ENCODE data around the gene TRPM2. TPM values are rescaled to one million over a fixed set of nuclear protein-coding genes. Genes with fewer than 3 reads are reported as not detected.

The TRPM2 gene
- total RNA-seq, 1 experiment from 2014 or later: 28.1 TPM

DNA sequence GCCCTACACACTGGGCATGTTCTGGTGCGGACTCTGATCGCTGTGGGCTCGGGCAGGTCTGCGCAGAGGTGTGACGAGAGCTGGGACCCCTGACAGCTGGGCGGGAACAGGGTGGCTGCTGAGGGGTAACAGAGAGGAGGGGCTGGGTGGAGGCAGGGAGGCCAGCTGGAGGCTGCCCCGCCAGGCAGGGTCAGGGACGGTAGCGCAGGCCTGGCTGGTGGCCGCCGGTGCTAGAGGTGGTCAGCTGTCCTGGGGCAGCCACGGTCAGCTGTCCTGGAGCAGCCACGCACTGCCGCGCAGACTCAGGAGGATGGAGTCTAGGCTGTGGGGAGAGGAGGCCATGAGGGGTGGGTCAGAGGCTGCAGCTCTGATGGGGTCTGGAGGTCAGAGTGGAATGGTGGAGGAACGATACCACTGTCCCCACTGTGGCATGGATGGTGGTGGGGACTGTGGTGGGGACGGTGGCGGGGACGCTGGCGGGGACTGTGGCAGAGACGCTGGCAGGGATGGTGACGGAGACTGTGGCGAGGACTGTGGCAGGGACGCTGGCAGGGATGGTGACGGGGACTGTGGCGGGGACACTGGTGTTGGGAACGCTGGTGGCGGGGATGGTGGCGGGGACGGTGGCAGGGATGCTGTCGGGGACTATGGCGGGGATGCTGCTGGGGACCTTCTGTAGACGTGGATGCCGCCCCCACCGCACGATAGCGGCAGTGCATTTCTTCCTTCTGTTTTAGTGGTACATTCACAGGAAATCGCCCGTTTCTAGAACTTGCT lies 80.6 kb downstream of the TRPM2 start (continued):
- TF ChIP-seq SIN3A (IDR thresholded peaks at IDR 0.05; ENCODE audit: low read depth) (no peak), POLR2AphosphoS5 (IDR thresholded peaks at IDR 0.05; ENCODE audit: low read depth, low read length) (no peak), SP1 (IDR thresholded peaks at IDR 0.05; ENCODE audit: low read depth) (no peak), ZFX (IDR thresholded peaks at IDR 0.05) (no peak)
- TF ChIP-seq, protein P1, sequence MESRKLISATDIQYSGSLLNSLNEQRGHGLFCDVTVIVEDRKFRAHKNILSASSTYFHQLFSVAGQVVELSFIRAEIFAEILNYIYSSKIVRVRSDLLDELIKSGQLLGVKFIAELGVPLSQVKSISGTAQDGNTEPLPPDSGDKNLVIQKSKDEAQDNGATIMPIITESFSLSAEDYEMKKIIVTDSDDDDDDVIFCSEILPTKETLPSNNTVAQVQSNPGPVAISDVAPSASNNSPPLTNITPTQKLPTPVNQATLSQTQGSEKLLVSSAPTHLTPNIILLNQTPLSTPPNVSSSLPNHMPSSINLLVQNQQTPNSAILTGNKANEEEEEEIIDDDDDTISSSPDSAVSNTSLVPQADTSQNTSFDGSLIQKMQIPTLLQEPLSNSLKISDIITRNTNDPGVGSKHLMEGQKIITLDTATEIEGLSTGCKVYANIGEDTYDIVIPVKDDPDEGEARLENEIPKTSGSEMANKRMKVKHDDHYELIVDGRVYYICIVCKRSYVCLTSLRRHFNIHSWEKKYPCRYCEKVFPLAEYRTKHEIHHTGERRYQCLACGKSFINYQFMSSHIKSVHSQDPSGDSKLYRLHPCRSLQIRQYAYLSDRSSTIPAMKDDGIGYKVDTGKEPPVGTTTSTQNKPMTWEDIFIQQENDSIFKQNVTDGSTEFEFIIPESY (IDR thresholded peaks at IDR 0.05; ENCODE audit: extremely low read depth, insufficient replicate concordance, low read length): no peak

DNA sequence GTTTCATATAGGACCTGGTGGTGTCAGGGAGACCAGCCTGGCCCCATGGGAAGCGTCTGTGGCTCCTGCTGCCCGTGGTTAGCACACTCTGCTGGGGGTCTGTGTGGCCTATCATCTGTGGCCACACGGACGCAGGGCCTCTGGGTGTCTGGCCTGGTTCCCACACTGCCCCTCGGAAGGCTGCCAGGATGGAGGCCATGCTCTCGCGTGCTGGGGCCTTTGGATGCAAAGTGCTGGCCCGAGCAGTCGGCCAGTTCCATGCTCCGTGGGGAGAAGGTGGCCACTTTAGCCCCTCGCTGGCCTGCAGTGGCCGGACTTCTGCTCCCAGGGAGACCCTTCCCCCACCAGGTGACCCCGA lies 81.1 kb downstream of the TRPM2 start:
- CTCF ChIA-PET: no interaction called here
- DNase-seq (ENCODE audit: low read depth, low spot score): no peak
- RAD21 ChIA-PET (ENCODE audit: low non-redundant PET in 1 of 2, low total read pairs in 2 of 2, uncharacterized antibody in 2 of 2, unreplicated experiment in 2 of 2): no interaction called here

More for the DNA sequence above, 81.1 kb downstream of the TRPM2 start:
- no TSS peak for BruUV-seq (replicated peaks)
- Histone ChIP-seq H3K27me3 (ENCODE audit: insufficient read depth, low read length) (no peaks in the 10 kb centered on the region), H3K4me3 (replicated peaks in 1 of 2; ENCODE audit: low read depth in 1 of 2, low read length in 2 of 2) (no peak overlapping the region), H3K9ac (ENCODE audit: low read length) (no peak overlapping the region), H3K4me2 (ENCODE audit: low read length) (no peak overlapping the region), H3K79me2 (ENCODE audit: insufficient read depth, low read length) (peaks cover 38% of the 10 kb centered on the region), H3K9me3 (ENCODE audit: control insufficient read depth in 1 of 2, insufficient read depth in 1 of 2, low read depth in 1 of 2, low read length in 2 of 2) (peaks cover 4 to 5% of the 10 kb centered on the region in 2 experiments; a peak in 3 of 4 replicates), H3K36me3 (ENCODE audit: control insufficient read depth in 1 of 2, insufficient read depth in 2 of 2, low read length in 2 of 2) (peaks cover 2 to 15% of the 10 kb centered on the region in 2 experiments; a peak in 3 of 4 replicates), H4K20me1 (ENCODE audit: insufficient read depth) (no peaks in the 10 kb centered on the region), H3K27ac (ENCODE audit: low read depth, low read length) (no peak overlapping the region), H2AFZ (ENCODE audit: low read depth, low read length, poor library complexity, severe bottlenecking) (no peak overlapping the region), H3K4me1 (ENCODE audit: control insufficient read depth in 1 of 2, insufficient read depth in 2 of 2, low read length in 2 of 2) (no peaks in the 10 kb centered on the region), H3K9me2 (ENCODE audit: insufficient read depth) (no peaks in the 10 kb centered on the region)
- POLR2A ChIA-PET: no interaction called here
- intact Hi-C loops (cut with micrococcal nuclease): no loop called here
- ATAC-seq: no peak
- TF ChIP-seq, protein P2, sequence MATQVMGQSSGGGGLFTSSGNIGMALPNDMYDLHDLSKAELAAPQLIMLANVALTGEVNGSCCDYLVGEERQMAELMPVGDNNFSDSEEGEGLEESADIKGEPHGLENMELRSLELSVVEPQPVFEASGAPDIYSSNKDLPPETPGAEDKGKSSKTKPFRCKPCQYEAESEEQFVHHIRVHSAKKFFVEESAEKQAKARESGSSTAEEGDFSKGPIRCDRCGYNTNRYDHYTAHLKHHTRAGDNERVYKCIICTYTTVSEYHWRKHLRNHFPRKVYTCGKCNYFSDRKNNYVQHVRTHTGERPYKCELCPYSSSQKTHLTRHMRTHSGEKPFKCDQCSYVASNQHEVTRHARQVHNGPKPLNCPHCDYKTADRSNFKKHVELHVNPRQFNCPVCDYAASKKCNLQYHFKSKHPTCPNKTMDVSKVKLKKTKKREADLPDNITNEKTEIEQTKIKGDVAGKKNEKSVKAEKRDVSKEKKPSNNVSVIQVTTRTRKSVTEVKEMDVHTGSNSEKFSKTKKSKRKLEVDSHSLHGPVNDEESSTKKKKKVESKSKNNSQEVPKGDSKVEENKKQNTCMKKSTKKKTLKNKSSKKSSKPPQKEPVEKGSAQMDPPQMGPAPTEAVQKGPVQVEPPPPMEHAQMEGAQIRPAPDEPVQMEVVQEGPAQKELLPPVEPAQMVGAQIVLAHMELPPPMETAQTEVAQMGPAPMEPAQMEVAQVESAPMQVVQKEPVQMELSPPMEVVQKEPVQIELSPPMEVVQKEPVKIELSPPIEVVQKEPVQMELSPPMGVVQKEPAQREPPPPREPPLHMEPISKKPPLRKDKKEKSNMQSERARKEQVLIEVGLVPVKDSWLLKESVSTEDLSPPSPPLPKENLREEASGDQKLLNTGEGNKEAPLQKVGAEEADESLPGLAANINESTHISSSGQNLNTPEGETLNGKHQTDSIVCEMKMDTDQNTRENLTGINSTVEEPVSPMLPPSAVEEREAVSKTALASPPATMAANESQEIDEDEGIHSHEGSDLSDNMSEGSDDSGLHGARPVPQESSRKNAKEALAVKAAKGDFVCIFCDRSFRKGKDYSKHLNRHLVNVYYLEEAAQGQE (IDR thresholded peaks at IDR 0.05; ENCODE audit: low read depth): no peak
- TF ChIP-seq, protein P3, sequence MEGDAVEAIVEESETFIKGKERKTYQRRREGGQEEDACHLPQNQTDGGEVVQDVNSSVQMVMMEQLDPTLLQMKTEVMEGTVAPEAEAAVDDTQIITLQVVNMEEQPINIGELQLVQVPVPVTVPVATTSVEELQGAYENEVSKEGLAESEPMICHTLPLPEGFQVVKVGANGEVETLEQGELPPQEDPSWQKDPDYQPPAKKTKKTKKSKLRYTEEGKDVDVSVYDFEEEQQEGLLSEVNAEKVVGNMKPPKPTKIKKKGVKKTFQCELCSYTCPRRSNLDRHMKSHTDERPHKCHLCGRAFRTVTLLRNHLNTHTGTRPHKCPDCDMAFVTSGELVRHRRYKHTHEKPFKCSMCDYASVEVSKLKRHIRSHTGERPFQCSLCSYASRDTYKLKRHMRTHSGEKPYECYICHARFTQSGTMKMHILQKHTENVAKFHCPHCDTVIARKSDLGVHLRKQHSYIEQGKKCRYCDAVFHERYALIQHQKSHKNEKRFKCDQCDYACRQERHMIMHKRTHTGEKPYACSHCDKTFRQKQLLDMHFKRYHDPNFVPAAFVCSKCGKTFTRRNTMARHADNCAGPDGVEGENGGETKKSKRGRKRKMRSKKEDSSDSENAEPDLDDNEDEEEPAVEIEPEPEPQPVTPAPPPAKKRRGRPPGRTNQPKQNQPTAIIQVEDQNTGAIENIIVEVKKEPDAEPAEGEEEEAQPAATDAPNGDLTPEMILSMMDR (IDR thresholded peaks at IDR 0.05 in 2 of 3, conservative IDR thresholded peaks at IDR 0.05 in 1 of 3; ENCODE audit: borderline replicate concordance in 1 of 3, insufficient read depth in 1 of 3, low read depth in 2 of 3, low read length in 2 of 3): no peak
- no peak for TF ChIP-seq CBX3 (IDR thresholded peaks at IDR 0.05; ENCODE audit: low read depth)
- TF ChIP-seq EZH2phosphoT487 (IDR thresholded peaks at IDR 0.05; ENCODE audit: borderline replicate concordance): no peak
- TF ChIP-seq FOSL1 (IDR thresholded peaks at IDR 0.05; ENCODE audit: low read depth): no peak
